HepG2 (cell line): Measurements from ENCODE around the gene BPIFA1. TPM values are rescaled to one million over a fixed set of nuclear protein-coding genes. Genes with fewer than 3 reads are reported as not detected.

Experiments
- ATAC-seq: fragments of 200-7000 bp; cut with Tn5 transposase; 3 replicates; pipeline ENCODE4 v1.9.1; 2020; ENCODE audit warnings: mild to moderate bottlenecking, moderate library complexity
- Bru-seq: library from RNA; stranded (reverse); fragments of 400-500 nt; gene quantifications from one replicate; lab custom pipeline; 2021; lab: Mats Ljungman, UMichigan
- BruChase-seq, 2 experiments: library from RNA; stranded (reverse); fragments of 400-500 nt; gene quantifications; one replicate each; lab custom pipeline; 2021; lab: Mats Ljungman, UMichigan
- BruUV-seq: library from RNA; stranded (reverse); fragments of 400-500 nt; replicated peaks from 2 replicates; lab custom pipeline; 2021; lab: Mats Ljungman, UMichigan
- CTCF ChIA-PET: fragments of 300-600 bp; formaldehyde crosslinking; extraction: SDS; loops from one replicate; lab custom pipeline; 2021; ENCODE audit warnings: low total read pairs, inconsistent platforms, low intra/inter-chr PET ratio; lab: Yijun Ruan, JAX
- POLR2A ChIA-PET: fragments of 350-600 bp; sonication (Branson Sonifier 250); formaldehyde crosslinking; loops from one replicate; lab custom pipeline; 2020; ENCODE audit warnings: antibody characterized with exemption, inconsistent platforms; lab: Yijun Ruan, JAX
- DNase-seq: peaks from one replicate; pipeline ENCODE4 v3.0.0-alpha.2; 2015; ENCODE audit warnings: low spot score
- FAIRE-seq: peaks from 3 replicates; lab custom pipeline; 2011; peaks lifted over from hg19 to GRCh38; lab: Jason Lieb, UNC
- H2AFZ ChIP-seq: one replicate; pipeline ENCODE4 v1.6.1; 2011; ENCODE audit warnings: low read length, inconsistent platforms
- H3K27ac ChIP-seq: fragments of 300-600 bp; 3 replicates; pipeline ENCODE4 v1.8.0; 2011; ENCODE audit warnings: mixed run types, mild to moderate bottlenecking, mixed read lengths, low read length, inconsistent platforms; ENCODE audit not compliant: insufficient read depth; ENCODE audit errors: extremely low read length
- H3K27me3 ChIP-seq, 2 experiments: fragments of 200-600 bp in 1 of 2; 2 replicates in 1 of 2; 3 replicates in 1 of 2; pipeline versions ENCODE4 v1.6.0 to v1.8.0; 2011; ENCODE audit warnings: low read length in 2 of 2, mild to moderate bottlenecking in 2 of 2, moderate library complexity in 2 of 2, inconsistent platforms in 1 of 2; ENCODE audit not compliant: insufficient read depth in 2 of 2, control insufficient read depth in 1 of 2
- H3K36me3 ChIP-seq, 2 experiments: fragments of 200-600 bp in 1 of 2; replicated peaks in 1 of 2; 2 replicates in 1 of 2; 3 replicates in 1 of 2; pipeline versions ENCODE4 v1.5.1 to v1.8.0; 2011; ENCODE audit warnings: low read length in 2 of 2, inconsistent platforms in 1 of 2; ENCODE audit not compliant: insufficient read depth in 2 of 2, control insufficient read depth in 1 of 2
- H3K4me1 ChIP-seq: 2 replicates; pipeline ENCODE4 v1.5.1; 2012; ENCODE audit warnings: low read length, inconsistent platforms; ENCODE audit not compliant: insufficient read depth
- H3K4me2 ChIP-seq: 2 replicates; pipeline ENCODE4 v1.6.0; 2011; ENCODE audit warnings: low read depth, low read length, inconsistent platforms
- H3K4me3 ChIP-seq, 3 experiments: fragments of 200-600 bp in 1 of 3; sonication (generic), shearing (Covaris generic) in 1 of 3; replicated peaks in 1 of 3; 2 replicates each; pipeline ENCODE4 v1.5.1; 2011 to 2016; ENCODE audit warnings: low read length in 3 of 3, inconsistent platforms in 2 of 3, low read depth in 2 of 3, mild to moderate bottlenecking in 2 of 3, control low read depth in 1 of 3, mixed read lengths in 1 of 3; ENCODE audit not compliant: insufficient read depth in 1 of 3
- H3K79me2 ChIP-seq: one replicate; pipeline ENCODE4 v1.6.1; 2011; ENCODE audit warnings: low read length, inconsistent platforms; ENCODE audit not compliant: insufficient read depth
- H3K9ac ChIP-seq: 2 replicates; pipeline ENCODE4 v1.6.0; 2011; ENCODE audit warnings: mild to moderate bottlenecking, low read depth, low read length, inconsistent platforms; ENCODE audit not compliant: insufficient read depth
- H3K9me3 ChIP-seq: 2 replicates; pipeline ENCODE4 v1.5.1; 2012; ENCODE audit warnings: mild to moderate bottlenecking, low read length
- H4K20me1 ChIP-seq: 2 replicates; pipeline ENCODE4 v1.6.0; 2011; ENCODE audit warnings: inconsistent platforms, mild to moderate bottlenecking, low read length, moderate library complexity; ENCODE audit not compliant: insufficient read depth
- HDAC6 ChIP-seq: fragments of 200-600 bp; sonication (generic); IDR thresholded peaks from 2 replicates; pipeline ENCODE4 v1.7.0; 2017; ENCODE audit warnings: mild to moderate bottlenecking, antibody characterized with exemption, low read length, low read depth
- NCOA2 ChIP-seq: sonication (generic); formaldehyde crosslinking; IDR thresholded peaks from 2 replicates; pipeline ENCODE4 v1.8.0; 2022; ENCODE audit warnings: inconsistent platforms
- ZFY ChIP-seq: sonication (generic); formaldehyde crosslinking; IDR thresholded peaks from 2 replicates; pipeline ENCODE4 v1.4.0; 2020; ENCODE audit warnings: missing genetic modification reagents
- ZNF546 ChIP-seq: sonication (generic); formaldehyde crosslinking; conservative IDR thresholded peaks from 2 replicates; pipeline ENCODE4 v1.8.1; 2023; ENCODE audit warnings: mild to moderate bottlenecking, missing genetic modification reagents
- ZNF879 ChIP-seq: sonication (generic); formaldehyde crosslinking; IDR thresholded peaks from 2 replicates; pipeline ENCODE4 v1.8.1; 2023; ENCODE audit warnings: missing genetic modification reagents
- WGBS: methylation state at CpG from one replicate; pipeline ENCODE4 v1.1.6; 2017; ENCODE audit warnings: low lambda C conversion rate; 5-methylcytosine and 5-hydroxymethylcytosine counted together
- in situ Hi-C: cut with HindIII; loops from 2 replicates; pipeline ENCODE4 v1.10.0; 2017; ENCODE audit warnings: low pct_unique_long_range_greater_than_20kb; ENCODE audit not compliant: extremely low pct_ligation_motif_present
- intact Hi-C: fragments of 100-400 bp; cut with micrococcal nuclease; formaldehyde crosslinking; loops from one replicate; pipeline ENCODE4 v1.10.0; 2022; ENCODE audit not compliant: unreplicated experiment
- long read RNA-seq, 2 experiments: library from RNA in 1 of 2; library from polyadenylated mRNA in 1 of 2; stranded (forward) in 1 of 2; unstranded in 1 of 2; transcript quantifications; one replicate each; pipeline ENCODE4 v2.0.0, GENCODE V29; 2019 to 2022
- polyA minus RNA-seq, 3 experiments: library from RNA; depleted of rRNA, polyadenylated mRNA; stranded (reverse); fragments of >200 nt; gene quantifications; 2 replicates each; pipeline ENCODE4 v1.2.3, GENCODE V29; 2011; ENCODE audit warnings: low replicate concordance in 1 of 3
- polyA plus RNA-seq, 8 experiments: library from polyadenylated mRNA; depleted of rRNA in 3 of 8; stranded (reverse) in 7 of 8; unstranded in 1 of 8; fragments of >200 nt; fragmentation: Illumina TruSeq in 4 of 8; extraction: Trizol in 4 of 8; gene quantifications; 2 replicates each; pipeline versions ENCODE4 v1.2.1 to v1.2.3, GENCODE V29; 2011 to 2016; ENCODE audit warnings: low read depth in 4 of 8, missing spikeins in 1 of 8, mixed read lengths in 1 of 8; ENCODE audit not compliant: insufficient read depth in 1 of 8
- total RNA-seq, 5 experiments: library from RNA; depleted of rRNA; stranded (reverse); fragments of >200 nt; fragmentation: Illumina TruSeq; extraction: Trizol; gene quantifications; 2 replicates each; pipeline ENCODE4 v1.2.3, GENCODE V29; 2016; ENCODE audit warnings: low read depth in 1 of 5

Gene BPIFA1
- not detected in 2 replicates for total RNA-seq (2016; rRNA removed; fragmentation: Illumina TruSeq; extraction: Trizol)
- total RNA-seq (2016; cell fraction: cytosol; rRNA removed; fragmentation: Illumina TruSeq; extraction: Trizol; ENCODE audit: low read depth) = not detected in 2 replicates
- total RNA-seq (2016; cell fraction: insoluble cytoplasmic fraction; rRNA removed; fragmentation: Illumina TruSeq; extraction: Trizol) = not detected in 2 replicates
- not detected in 2 replicates for total RNA-seq (2016; cell fraction: membrane; rRNA removed; fragmentation: Illumina TruSeq; extraction: Trizol)
- not detected in 2 replicates for total RNA-seq (2016; cell fraction: nucleus; rRNA removed; fragmentation: Illumina TruSeq; extraction: Trizol)
- not detected in 2 replicates for polyA plus RNA-seq (2011; rRNA removed)
- polyA plus RNA-seq (2011; cell fraction: cytosol; rRNA removed) = not detected in 2 replicates
- not detected in 2 replicates for polyA plus RNA-seq (2011; cell fraction: nucleus; rRNA removed)
- not detected in 2 replicates for polyA plus RNA-seq (2012)
- polyA plus RNA-seq (2016; cell fraction: cytosol; fragmentation: Illumina TruSeq; extraction: Trizol; ENCODE audit: low read depth) = not detected in 2 replicates
- not detected in 2 replicates for polyA plus RNA-seq (2016; cell fraction: insoluble cytoplasmic fraction; fragmentation: Illumina TruSeq; extraction: Trizol; ENCODE audit: low read depth)
- polyA plus RNA-seq (2016; cell fraction: membrane; fragmentation: Illumina TruSeq; extraction: Trizol; ENCODE audit: low read depth) = not detected in 2 replicates
- polyA plus RNA-seq (2016; cell fraction: nucleus; fragmentation: Illumina TruSeq; extraction: Trizol; ENCODE audit: insufficient read depth, low read depth) = not detected in 2 replicates
- not detected in 2 replicates for polyA minus RNA-seq (2011; rRNA and poly(A)+ RNA removed; ENCODE audit: low replicate concordance)
- polyA minus RNA-seq (2011; cell fraction: cytosol; rRNA and poly(A)+ RNA removed) = not detected in 2 replicates
- not detected in 2 replicates for polyA minus RNA-seq (2011; cell fraction: nucleus; rRNA and poly(A)+ RNA removed)
- Bru-seq, nascent RNA = not detected
- not detected for BruChase-seq, experiment 1, labeled RNA remaining after a 6-hour chase
- not detected for BruChase-seq, experiment 2, labeled RNA remaining after a 2-hour chase
- long read RNA-seq, experiment 1 = 0 reads
- long read RNA-seq, experiment 2 = 0 reads

- POLR2A ChIA-PET = no interaction called here
- TF ChIP-seq HDAC6 (no peak), ZNF879 (no peak), ZNF546 (CRISPR knock-in tag) (no peak), NCOA2 (CRISPR knock-in tag) (no peak), ZFY (CRISPR knock-in tag) (no peak)
- TF ChIP-seq, all 625 proteins: peak for 0
- no peaks in the 10 kb centered on the region for H3K79me2 ChIP-seq
- H3K9ac ChIP-seq = no peak within 1 kb of the TSS
- in situ Hi-C loops = no loop called here
- H3K27me3 ChIP-seq = peaks cover 0 to 20% of the 10 kb centered on the region in 2 experiments; a peak in 4 of 5 replicates
- intact Hi-C loops = no loop called here
- no peak within 1 kb of the TSS for H3K4me3 ChIP-seq
- CTCF ChIA-PET = no interaction called here
- ATAC-seq (no peak), DNase-seq (no peak), FAIRE-seq (no peak)
- no peaks in the 10 kb centered on the region for H3K9me3 ChIP-seq
- H2AFZ ChIP-seq = no peak within 1 kb of the TSS
- no peaks in the 10 kb centered on the region for H3K4me1 ChIP-seq
- no peaks in the 10 kb centered on the region for H4K20me1 ChIP-seq
- H3K36me3 ChIP-seq = no peaks in the 10 kb centered on the region
- no peak within 1 kb of the TSS for H3K27ac ChIP-seq
- BruUV-seq = no TSS peak
- H3K4me2 ChIP-seq = no peak within 1 kb of the TSS
- 10% methylated on average over 5 of the region's 5 CpGs for WGBS
Measured at GRCh38 chr20:33235696-33236095, at the start of gene BPIFA1. BPIFA1 (plus strand) TSS chr20:33235996; CDS start chr20:33237712, 1,716 bp downstream.
